Spleen (tissue), 7 donors: ENCODE results near the gene FSTL5.

Experiments
- CTCF ChIP-seq, 11 experiments: fragments of 200-600 bp in 7 of 11; fragments of 450-650 bp in 4 of 11; sonication (generic) in 4 of 11; IDR thresholded peaks in 8 of 11; conservative IDR thresholded peaks in 3 of 11; 1 replicate in 7 of 11; 2 replicates in 4 of 11; pipeline versions ENCODE4 v1.4.0 to v1.8.0; 2016 to 2021; ENCODE audit warnings: antibody characterized with exemption in 11 of 11, inconsistent platforms in 4 of 11, mild to moderate bottlenecking in 1 of 11
- POLR2AphosphoS5 ChIP-seq, 3 donors: sonication (generic); formaldehyde crosslinking; IDR thresholded peaks; one replicate each; pipeline ENCODE4 v1.5.1; 2017; ENCODE audit warnings: antibody characterized with exemption in 3 of 3
- donor health status: DM: no; HTN: no; CAD: no; lungs with moderate emphysema.
- donor health status: DM: no; HTN: no; CAD: no.
- donor health status: DM: no; HTN: no; CAD: no.

- TF ChIP-seq CTCF (IDR thresholded peaks at IDR 0.05 in 8 of 11, conservative IDR thresholded peaks at IDR 0.05 in 3 of 11), result no peak
- no peak for TF ChIP-seq POLR2AphosphoS5 (IDR thresholded peaks at IDR 0.05)
Measured at GRCh38 chr4:161721947-161722346, 441.9 kb downstream of the FSTL5 start.
